Body of pancreas (tissue), 4 donors: ENCODE measurements around the gene GMEB2. TPM values are rescaled to one million over a fixed set of nuclear protein-coding genes. Genes with fewer than 3 reads are reported as not detected.

Experiments
- ATAC-seq: fragments of 150-250 bp; one replicate; pipeline ENCODE4 v1.9.1; 2016
- DNase-seq, 4 donors: peaks; one replicate each; pipeline ENCODE4 v3.0.0-alpha.2; 2019
- H3K27ac ChIP-seq, 4 donors: fragments of 200-600 bp; sonication (generic); 1 replicate in 3 of 4; 2 replicates in 1 of 4; pipeline versions ENCODE4 v1.5.1 to v1.6.1; 2016 to 2019; ENCODE audit warnings: mild to moderate bottlenecking in 1 of 4, mixed read lengths in 1 of 4, moderate library complexity in 1 of 4
- H3K27me3 ChIP-seq, 2 donors: fragments of 200-600 bp; sonication (generic); one replicate each; pipeline ENCODE4 v1.6.0; 2016; ENCODE audit warnings: mild to moderate bottlenecking in 1 of 2
- H3K36me3 ChIP-seq, 2 donors: fragments of 200-600 bp; sonication (generic); replicated peaks in 1 of 2; 2 replicates each; pipeline ENCODE4 v1.5.1; 2016; ENCODE audit warnings: low read depth in 2 of 2; ENCODE audit not compliant: insufficient read depth in 1 of 2
- H3K4me1 ChIP-seq: fragments of 200-600 bp; sonication (generic); one replicate; pipeline ENCODE4 v1.6.0; 2016
- H3K4me3 ChIP-seq, 2 donors: fragments of 200-600 bp; sonication (generic); 1 replicate in 1 of 2; 2 replicates in 1 of 2; pipeline ENCODE4 v1.5.1; 2016 to 2019
- H3K9me3 ChIP-seq, 3 donors: fragments of 200-600 bp; sonication (generic); 1 replicate in 2 of 3; 2 replicates in 1 of 3; pipeline ENCODE4 v1.5.1; 2016
- POLR2A ChIP-seq, 3 donors: fragments of 450-650 bp; IDR thresholded peaks; one replicate each; pipeline ENCODE4 v1.6.1; 2016; ENCODE audit warnings: antibody characterized with exemption in 3 of 3, mild to moderate bottlenecking in 2 of 3
- WGBS, 2 donors: methylation state at CpG; one replicate each; pipeline ENCODE4 v1.1.5; 2017; 5-methylcytosine and 5-hydroxymethylcytosine counted together
- intact Hi-C: fragments of 100-400 bp; cut with DNase I; formaldehyde crosslinking; loops from one replicate; pipeline ENCODE4 v1.15.1; 2023
- total RNA-seq, 2 donors: library from RNA; depleted of rRNA; stranded (reverse); fragments of >200 nt; gene quantifications; one replicate each; pipeline ENCODE4 v1.1.0, GENCODE V29; 2016
- TF ChIP-seq, protein P1 (sequence below), 7 experiments: fragments of 450-650 bp in 4 of 7; fragments of 200-600 bp in 3 of 7; sonication (generic) in 3 of 7; IDR thresholded peaks; one replicate each; pipeline ENCODE4 v1.5.1; 2016 to 2019; ENCODE audit warnings: antibody characterized with exemption in 7 of 7

Gene GMEB2
- total RNA-seq, 2 donors from 2014 or later = 8.9 to 9.9 TPM

DNA sequence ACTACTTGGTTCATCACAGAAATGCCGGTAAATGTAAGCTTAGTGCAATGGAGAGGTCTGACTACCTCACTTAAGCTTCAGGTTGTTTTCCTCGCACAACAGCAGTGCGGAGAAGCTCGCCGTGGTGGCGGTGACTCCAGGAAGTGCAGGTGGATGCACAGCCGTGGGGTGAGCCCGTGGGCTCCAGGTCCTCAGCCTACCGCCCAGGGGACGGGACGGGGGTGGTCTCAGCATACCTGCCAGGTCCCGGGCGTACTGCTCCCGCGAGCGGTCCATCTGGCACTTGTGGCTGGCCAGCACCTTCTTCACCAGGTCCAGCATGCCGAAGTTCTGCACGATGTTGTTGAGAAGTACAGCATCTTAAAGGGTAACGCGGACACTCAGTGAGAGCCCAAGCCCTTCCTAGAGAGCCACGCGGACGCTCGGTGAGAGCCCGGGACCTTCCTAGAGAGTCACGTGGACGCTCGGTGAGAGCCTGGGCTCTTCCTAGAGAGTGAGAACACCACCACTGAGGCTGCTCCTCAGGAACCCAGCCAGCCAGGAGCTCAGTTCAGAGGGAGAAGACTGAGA lies 35.0 kb downstream of the GMEB2 start:
- no peak overlapping the region for H3K4me3 ChIP-seq
- H3K4me1 ChIP-seq = peaks cover 11% of the 10 kb centered on the region
- TF ChIP-seq, protein P1, sequence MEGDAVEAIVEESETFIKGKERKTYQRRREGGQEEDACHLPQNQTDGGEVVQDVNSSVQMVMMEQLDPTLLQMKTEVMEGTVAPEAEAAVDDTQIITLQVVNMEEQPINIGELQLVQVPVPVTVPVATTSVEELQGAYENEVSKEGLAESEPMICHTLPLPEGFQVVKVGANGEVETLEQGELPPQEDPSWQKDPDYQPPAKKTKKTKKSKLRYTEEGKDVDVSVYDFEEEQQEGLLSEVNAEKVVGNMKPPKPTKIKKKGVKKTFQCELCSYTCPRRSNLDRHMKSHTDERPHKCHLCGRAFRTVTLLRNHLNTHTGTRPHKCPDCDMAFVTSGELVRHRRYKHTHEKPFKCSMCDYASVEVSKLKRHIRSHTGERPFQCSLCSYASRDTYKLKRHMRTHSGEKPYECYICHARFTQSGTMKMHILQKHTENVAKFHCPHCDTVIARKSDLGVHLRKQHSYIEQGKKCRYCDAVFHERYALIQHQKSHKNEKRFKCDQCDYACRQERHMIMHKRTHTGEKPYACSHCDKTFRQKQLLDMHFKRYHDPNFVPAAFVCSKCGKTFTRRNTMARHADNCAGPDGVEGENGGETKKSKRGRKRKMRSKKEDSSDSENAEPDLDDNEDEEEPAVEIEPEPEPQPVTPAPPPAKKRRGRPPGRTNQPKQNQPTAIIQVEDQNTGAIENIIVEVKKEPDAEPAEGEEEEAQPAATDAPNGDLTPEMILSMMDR (IDR thresholded peaks at IDR 0.05) = no peak
- no peak for TF ChIP-seq POLR2A (IDR thresholded peaks at IDR 0.05)
- intact Hi-C loops = no loop called here
- WGBS, 2 donors = 91 to 98% methylated on average over 24 to 26 of the region's 28 CpGs
- H3K36me3 ChIP-seq = peaks cover 0 to 15% of the 10 kb centered on the region in 2 donors
- H3K9me3 ChIP-seq = no peaks in the 10 kb centered on the region
- ATAC-seq (no peak), DNase-seq (no peak)
- no peak overlapping the region for H3K27ac ChIP-seq
- no peaks in the 10 kb centered on the region for H3K27me3 ChIP-seq

DNA sequence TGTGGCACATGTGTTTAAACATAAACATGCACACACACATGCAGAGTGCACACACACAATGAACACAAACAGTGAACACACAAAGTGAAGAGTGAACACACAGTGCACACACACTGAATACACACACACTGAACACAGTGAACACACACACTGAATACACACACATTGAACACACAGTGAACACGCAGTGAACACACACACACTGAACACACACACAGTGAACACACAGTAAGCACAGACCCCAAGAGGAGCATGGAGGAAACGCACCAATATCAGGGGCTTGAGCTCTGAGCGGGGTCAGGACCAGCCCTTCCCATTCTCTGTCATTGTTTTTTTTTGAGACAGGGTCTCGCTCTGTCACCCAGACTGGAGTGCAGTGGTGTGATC lies 35.8 kb downstream of the GMEB2 start:
- Histone ChIP-seq H3K4me3 (no peak overlapping the region), H3K9me3 (no peaks in the 10 kb centered on the region), H3K36me3 (peaks cover 0 to 15% of the 10 kb centered on the region in 2 donors), H3K27ac (no peak overlapping the region), H3K27me3 (no peaks in the 10 kb centered on the region), H3K4me1 (peaks cover 11% of the 10 kb centered on the region)
- TF ChIP-seq POLR2A (IDR thresholded peaks at IDR 0.05) = no peak
- TF ChIP-seq, protein P1 (IDR thresholded peaks at IDR 0.05) = no peak
- DNase-seq (no peak), ATAC-seq (no peak)
- intact Hi-C loops = no loop called here
- 95 to 96% methylated on average over 4 of the region's 4 CpGs for WGBS, 2 donors

DNA sequence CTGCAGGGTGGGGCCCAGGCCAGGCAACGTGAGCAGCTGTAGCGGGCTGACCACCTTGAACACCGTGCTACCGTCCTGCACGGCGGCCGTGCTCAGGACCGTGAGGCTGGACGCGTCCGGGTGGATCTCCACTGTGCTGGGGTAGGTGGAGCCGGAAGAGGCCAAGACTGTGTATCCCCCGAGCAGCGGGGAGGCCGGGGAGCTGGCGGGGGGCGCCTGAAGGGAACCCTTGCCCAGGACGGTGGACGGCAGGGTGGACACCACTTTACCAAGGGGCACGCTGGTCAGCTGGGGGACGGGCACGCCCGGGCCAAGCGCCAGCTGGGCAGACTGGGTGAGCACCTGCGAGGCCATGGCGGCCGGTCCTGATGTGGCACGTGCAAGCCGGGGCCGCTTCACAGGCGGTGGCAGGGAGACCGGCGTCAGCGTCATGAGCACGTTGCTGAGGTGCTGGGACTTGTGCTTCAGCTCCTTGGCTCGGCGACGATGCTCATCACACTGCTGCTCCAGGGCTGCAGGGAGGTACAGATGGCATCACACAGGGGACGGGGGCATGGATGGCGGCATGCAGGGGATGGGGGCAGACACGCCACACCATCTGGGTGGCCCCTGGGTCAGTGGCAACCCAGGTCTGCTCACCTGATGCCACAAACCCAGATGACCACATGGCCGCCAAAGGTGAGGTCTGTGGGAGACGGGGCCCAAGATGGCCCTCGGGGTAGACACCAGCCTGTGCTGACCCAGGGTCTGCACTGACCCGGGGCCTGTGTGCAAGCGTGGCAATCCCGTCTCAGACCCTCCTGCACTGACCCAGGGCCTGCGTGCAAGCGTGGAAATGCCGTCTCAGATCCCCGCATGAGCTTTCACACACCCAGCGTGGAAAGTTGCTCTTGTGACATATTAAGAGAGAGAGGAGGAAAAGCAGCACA lies 36.4 kb downstream of the GMEB2 start:
- TF ChIP-seq, protein P1 (IDR thresholded peaks at IDR 0.05) = no peak
- no peak for TF ChIP-seq POLR2A (IDR thresholded peaks at IDR 0.05)
- no peak for DNase-seq
- 68 to 95% methylated on average over 6 to 47 of the region's 52 CpGs for whole genome bisulfite sequencing, 2 donors
- H3K27me3 ChIP-seq = no peaks in the 10 kb centered on the region
- intact Hi-C loops = no loop called here
- H3K36me3 ChIP-seq = peaks cover 0 to 15% of the 10 kb centered on the region in 2 donors
- peak overlapping the region in 2 of 4 donors; percentile 44 to 54 for H3K27ac ChIP-seq
- ATAC-seq = peak; percentile 5
- H3K4me3 ChIP-seq = no peak overlapping the region
- H3K9me3 ChIP-seq = no peaks in the 10 kb centered on the region
- peaks cover 11% of the 10 kb centered on the region for H3K4me1 ChIP-seq

DNA sequence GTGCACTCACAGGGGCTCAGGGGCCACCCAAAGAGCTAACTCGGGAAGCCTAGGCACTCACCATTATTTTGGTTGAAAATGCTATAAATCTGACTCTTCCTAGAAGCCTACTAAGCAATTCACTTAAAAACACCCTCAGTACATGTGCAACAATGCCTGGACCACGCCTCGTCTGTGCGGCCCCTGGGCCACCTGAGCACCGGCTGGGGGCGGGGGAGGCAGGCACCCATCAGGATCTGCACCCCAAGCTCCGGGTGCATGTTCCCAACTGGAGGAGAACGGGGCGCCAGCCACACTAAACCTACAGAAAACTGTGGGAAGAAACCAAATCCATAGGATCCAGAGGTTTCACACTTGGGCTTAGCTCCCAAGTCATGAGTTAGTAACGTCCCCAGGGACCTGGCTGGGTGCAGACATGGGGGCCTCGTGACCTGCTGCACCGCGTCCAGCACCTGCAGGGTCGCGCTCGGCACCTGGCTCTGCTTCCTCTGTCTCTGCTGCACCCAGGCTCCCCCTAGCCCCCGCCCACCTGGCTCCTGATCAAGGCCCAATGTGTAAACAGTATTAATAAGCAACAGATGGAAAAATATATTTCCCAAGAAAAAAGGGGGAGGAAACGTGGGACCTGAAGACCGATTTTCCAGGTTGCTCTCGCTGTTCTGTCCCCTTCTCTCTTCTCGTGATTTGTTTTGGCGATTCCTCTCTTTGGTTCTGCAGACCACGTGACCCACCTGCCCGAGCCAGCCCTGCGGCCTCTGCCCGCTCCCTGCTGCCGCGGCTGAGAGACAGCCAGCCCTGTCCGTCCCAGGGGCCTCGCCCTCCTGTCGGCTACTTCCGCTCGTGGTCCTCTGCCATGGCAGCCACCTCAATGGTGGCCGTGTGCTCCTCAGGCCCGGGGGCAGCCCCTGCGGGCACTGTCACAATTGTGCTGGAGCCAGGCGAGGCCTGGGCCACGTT lies 37.4 kb downstream of the GMEB2 start:
- TF ChIP-seq, protein P1 (IDR thresholded peaks at IDR 0.05) = no peak
- TF ChIP-seq POLR2A (IDR thresholded peaks at IDR 0.05) = no peak
- H3K4me3 ChIP-seq = no peak overlapping the region
- intact Hi-C loops = no loop called here
- peaks cover 0 to 15% of the 10 kb centered on the region in 2 donors for H3K36me3 ChIP-seq
- ATAC-seq (peak; percentile 76), DNase-seq (peak in 3 of 4 donors; percentile 44 to 71 (median 70))
- H3K27ac ChIP-seq = peak overlapping the region in 2 of 4 donors; percentile 44 to 54
- no peaks in the 10 kb centered on the region for H3K27me3 ChIP-seq
- no peaks in the 10 kb centered on the region for H3K9me3 ChIP-seq
- H3K4me1 ChIP-seq = peaks cover 11% of the 10 kb centered on the region
- WGBS, 2 donors = 59 to 90% methylated on average over 26 to 37 of the region's 38 CpGs
